ENCODE measurements around the gene HPF1.

DNA sequence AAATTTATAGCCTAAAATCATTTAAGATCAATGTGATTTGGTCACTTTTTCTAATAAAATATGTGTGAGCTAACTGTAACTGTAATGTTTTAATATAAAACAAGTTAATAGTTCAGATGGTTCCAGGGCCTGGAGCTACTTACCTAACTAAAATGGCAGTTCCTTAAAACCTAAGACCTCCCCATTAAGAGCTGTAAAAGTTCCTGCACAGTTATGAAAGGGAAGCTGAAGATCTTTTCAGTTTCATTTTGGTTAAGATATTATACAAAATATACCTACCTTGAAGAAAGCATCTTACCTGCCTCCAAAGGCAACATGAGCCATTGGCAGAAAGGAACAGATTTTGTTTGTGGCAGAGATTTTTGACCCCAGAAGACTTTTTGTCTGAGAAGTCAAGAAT lies 30.1 kb downstream of the HPF1 start:
- TF ChIP-seq, protein P1, sequence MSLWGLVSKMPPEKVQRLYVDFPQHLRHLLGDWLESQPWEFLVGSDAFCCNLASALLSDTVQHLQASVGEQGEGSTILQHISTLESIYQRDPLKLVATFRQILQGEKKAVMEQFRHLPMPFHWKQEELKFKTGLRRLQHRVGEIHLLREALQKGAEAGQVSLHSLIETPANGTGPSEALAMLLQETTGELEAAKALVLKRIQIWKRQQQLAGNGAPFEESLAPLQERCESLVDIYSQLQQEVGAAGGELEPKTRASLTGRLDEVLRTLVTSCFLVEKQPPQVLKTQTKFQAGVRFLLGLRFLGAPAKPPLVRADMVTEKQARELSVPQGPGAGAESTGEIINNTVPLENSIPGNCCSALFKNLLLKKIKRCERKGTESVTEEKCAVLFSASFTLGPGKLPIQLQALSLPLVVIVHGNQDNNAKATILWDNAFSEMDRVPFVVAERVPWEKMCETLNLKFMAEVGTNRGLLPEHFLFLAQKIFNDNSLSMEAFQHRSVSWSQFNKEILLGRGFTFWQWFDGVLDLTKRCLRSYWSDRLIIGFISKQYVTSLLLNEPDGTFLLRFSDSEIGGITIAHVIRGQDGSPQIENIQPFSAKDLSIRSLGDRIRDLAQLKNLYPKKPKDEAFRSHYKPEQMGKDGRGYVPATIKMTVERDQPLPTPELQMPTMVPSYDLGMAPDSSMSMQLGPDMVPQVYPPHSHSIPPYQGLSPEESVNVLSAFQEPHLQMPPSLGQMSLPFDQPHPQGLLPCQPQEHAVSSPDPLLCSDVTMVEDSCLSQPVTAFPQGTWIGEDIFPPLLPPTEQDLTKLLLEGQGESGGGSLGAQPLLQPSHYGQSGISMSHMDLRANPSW (CRISPR knock-in tag; conservative IDR thresholded peaks at IDR 0.05; ENCODE audit: low read depth), result no peak
- no peak for TF ChIP-seq ZNF232 (CRISPR knock-in tag; IDR thresholded peaks at IDR 0.05)
- TF ChIP-seq NFE2L1 (CRISPR knock-in tag; IDR thresholded peaks at IDR 0.05), result no peak
- TF ChIP-seq, protein P2, sequence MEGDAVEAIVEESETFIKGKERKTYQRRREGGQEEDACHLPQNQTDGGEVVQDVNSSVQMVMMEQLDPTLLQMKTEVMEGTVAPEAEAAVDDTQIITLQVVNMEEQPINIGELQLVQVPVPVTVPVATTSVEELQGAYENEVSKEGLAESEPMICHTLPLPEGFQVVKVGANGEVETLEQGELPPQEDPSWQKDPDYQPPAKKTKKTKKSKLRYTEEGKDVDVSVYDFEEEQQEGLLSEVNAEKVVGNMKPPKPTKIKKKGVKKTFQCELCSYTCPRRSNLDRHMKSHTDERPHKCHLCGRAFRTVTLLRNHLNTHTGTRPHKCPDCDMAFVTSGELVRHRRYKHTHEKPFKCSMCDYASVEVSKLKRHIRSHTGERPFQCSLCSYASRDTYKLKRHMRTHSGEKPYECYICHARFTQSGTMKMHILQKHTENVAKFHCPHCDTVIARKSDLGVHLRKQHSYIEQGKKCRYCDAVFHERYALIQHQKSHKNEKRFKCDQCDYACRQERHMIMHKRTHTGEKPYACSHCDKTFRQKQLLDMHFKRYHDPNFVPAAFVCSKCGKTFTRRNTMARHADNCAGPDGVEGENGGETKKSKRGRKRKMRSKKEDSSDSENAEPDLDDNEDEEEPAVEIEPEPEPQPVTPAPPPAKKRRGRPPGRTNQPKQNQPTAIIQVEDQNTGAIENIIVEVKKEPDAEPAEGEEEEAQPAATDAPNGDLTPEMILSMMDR (IDR thresholded peaks at IDR 0.05), result no peak
- TF ChIP-seq ATF2 (CRISPR knock-in tag; IDR thresholded peaks at IDR 0.05; ENCODE audit: borderline replicate concordance, low read depth), result no peak
- no peak for TF ChIP-seq USF2 (CRISPR knock-in tag; IDR thresholded peaks at IDR 0.05)
- no peak for TF ChIP-seq MAX (CRISPR knock-in tag; IDR thresholded peaks at IDR 0.05)
- no peak for TF ChIP-seq HMGA2 (CRISPR knock-in tag; IDR thresholded peaks at IDR 0.05)
- no peak for TF ChIP-seq CREB1 (CRISPR knock-in tag; IDR thresholded peaks at IDR 0.05)
- no peak for TF ChIP-seq NR2C2 (CRISPR knock-in tag; IDR thresholded peaks at IDR 0.05)
- no peak for TF ChIP-seq TCF7 (CRISPR knock-in tag; IDR thresholded peaks at IDR 0.05; ENCODE audit: low read depth)
- no peak for TF ChIP-seq NR3C1 (CRISPR knock-in tag; conservative IDR thresholded peaks at IDR 0.05; ENCODE audit: low read depth)
- no peak for TF ChIP-seq ZNF416 (CRISPR knock-in tag; IDR thresholded peaks at IDR 0.05)
